WTC11 (cell line): ENCODE results near the gene DHX30. TPM values are rescaled to one million over a fixed set of nuclear protein-coding genes. Genes with fewer than 3 reads are reported as not detected.

Experiments
- ATAC-seq: fragments of 200-7000 bp; cut with Tn5 transposase; 2 replicates; pipeline ENCODE4 v1.10.0; 2021; ENCODE audit warnings: mild to moderate bottlenecking, moderate library complexity
- CTCF ChIA-PET: fragments of 300-600 bp; sonication (Branson Sonifier 250); formaldehyde crosslinking; loops from one replicate; lab custom pipeline; 2021; ENCODE audit warnings: antibody characterized with exemption; lab: Charles Lee
- POLR2A ChIA-PET: fragments of 350-600 bp; sonication (Branson Sonifier 250); formaldehyde crosslinking; loops from one replicate; lab custom pipeline; 2021; ENCODE audit warnings: antibody characterized with exemption; lab: Charles Lee
- DNase-seq: peaks from one replicate; pipeline ENCODE4 v3.0.0; 2021; ENCODE audit warnings: low spot score
- H3K27ac Mint-ChIP-seq: 2 replicates; pipeline ENCODE4 v1.8.0; 2021; ENCODE audit warnings: mixed read lengths
- H3K27me3 Mint-ChIP-seq: 2 replicates; pipeline ENCODE4 v1.8.0; 2021; ENCODE audit warnings: low read depth, mild to moderate bottlenecking, moderate library complexity, mixed read lengths
- H3K36me3 Mint-ChIP-seq: 2 replicates; pipeline ENCODE4 v1.8.0; 2021; ENCODE audit warnings: mixed read lengths
- H3K4me1 Mint-ChIP-seq: 2 replicates; pipeline ENCODE4 v1.8.0; 2022; ENCODE audit warnings: mixed read lengths
- H3K4me3 Mint-ChIP-seq: 2 replicates; pipeline ENCODE4 v1.8.0; 2021; ENCODE audit warnings: mild to moderate bottlenecking, moderate library complexity, mixed read lengths
- H3K9me3 Mint-ChIP-seq: 2 replicates; pipeline ENCODE4 v1.8.0; 2021; ENCODE audit warnings: mixed read lengths
- CREB1 ChIP-seq: sonication (generic); formaldehyde crosslinking; IDR thresholded peaks from 2 replicates; pipeline ENCODE4 v1.8.0; 2023; ENCODE audit warnings: mild to moderate bottlenecking, missing genetic modification reagents
- EMX1 ChIP-seq: fragments of 250-450 bp; sonication (Bioruptor Pico); IDR thresholded peaks from 2 replicates; pipeline ENCODE4 v1.8.0; 2021; ENCODE audit warnings: mild to moderate bottlenecking
- GABPB1 ChIP-seq: sonication (generic); formaldehyde crosslinking; IDR thresholded peaks from 2 replicates; pipeline ENCODE4 v1.8.1; 2023; ENCODE audit warnings: mild to moderate bottlenecking, missing genetic modification reagents
- GRHL2 ChIP-seq: fragments of 250-450 bp; sonication (Bioruptor Pico); IDR thresholded peaks from 2 replicates; pipeline ENCODE4 v1.8.0; 2022; ENCODE audit warnings: mild to moderate bottlenecking, moderate library complexity; ENCODE audit not compliant: insufficient replicate concordance, severe bottlenecking
- GTF2I ChIP-seq: fragments of 250-450 bp; sonication (Bioruptor Pico); conservative IDR thresholded peaks from 2 replicates; pipeline ENCODE4 v1.4.0; 2021; ENCODE audit warnings: mild to moderate bottlenecking
- NR1H2 ChIP-seq: sonication (generic); formaldehyde crosslinking; IDR thresholded peaks from 2 replicates; pipeline ENCODE4 v1.9.0; 2021; ENCODE audit warnings: mild to moderate bottlenecking, moderate library complexity, missing genetic modification reagents
- ZNF121 ChIP-seq: sonication (generic); formaldehyde crosslinking; IDR thresholded peaks from 2 replicates; pipeline ENCODE4 v1.8.0; 2023; ENCODE audit warnings: missing genetic modification reagents
- ZNF671 ChIP-seq: fragments of 250-450 bp; sonication (Bioruptor Pico); IDR thresholded peaks from 2 replicates; pipeline ENCODE4 v1.8.0; 2021; ENCODE audit warnings: mild to moderate bottlenecking
- total RNA-seq: library from RNA; stranded (reverse); gene quantifications from 3 replicates; pipeline ENCODE4 v1.2.3, GENCODE V29; 2021
- TF ChIP-seq, protein P1 (sequence below): fragments of 250-450 bp; sonication (Bioruptor Pico); IDR thresholded peaks from 2 replicates; pipeline ENCODE4 v2.1.2; 2022; ENCODE audit warnings: mild to moderate bottlenecking, moderate library complexity
- TF ChIP-seq, protein P2 (sequence below): sonication (generic); formaldehyde crosslinking; IDR thresholded peaks from 2 replicates; pipeline ENCODE4 v1.8.1; 2023; ENCODE audit warnings: mild to moderate bottlenecking, missing genetic modification reagents
- TF ChIP-seq, protein P3 (sequence below): sonication (generic); formaldehyde crosslinking; IDR thresholded peaks from 2 replicates; pipeline ENCODE4 v1.8.0; 2023; ENCODE audit warnings: missing genetic modification reagents, mild to moderate bottlenecking, borderline replicate concordance
- TF ChIP-seq, protein P4 (sequence below): sonication (generic); formaldehyde crosslinking; IDR thresholded peaks from 2 replicates; pipeline ENCODE4 v1.8.0; 2023; ENCODE audit warnings: mild to moderate bottlenecking, missing genetic modification reagents
- TF ChIP-seq, protein P5 (sequence below): sonication (generic); formaldehyde crosslinking; IDR thresholded peaks from 2 replicates; pipeline ENCODE4 v1.8.1; 2022; ENCODE audit warnings: low read depth, mild to moderate bottlenecking, moderate library complexity, missing genetic modification reagents, borderline replicate concordance
- TF ChIP-seq, protein P6 (sequence below): sonication (generic); formaldehyde crosslinking; IDR thresholded peaks from 2 replicates; pipeline ENCODE4 v1.8.0; 2022; ENCODE audit warnings: mild to moderate bottlenecking, missing genetic modification reagents
- TF ChIP-seq, protein P7 (sequence below): sonication (generic); formaldehyde crosslinking; conservative IDR thresholded peaks from 2 replicates; pipeline ENCODE4 v1.8.1; 2022; ENCODE audit warnings: mild to moderate bottlenecking, missing genetic modification reagents
- TF ChIP-seq, protein P8 (sequence below): sonication (generic); formaldehyde crosslinking; IDR thresholded peaks from 2 replicates; pipeline ENCODE4 v1.8.0; 2022; ENCODE audit warnings: mild to moderate bottlenecking, missing genetic modification reagents
- TF ChIP-seq, protein P9 (sequence below): sonication (generic); formaldehyde crosslinking; IDR thresholded peaks from 2 replicates; pipeline ENCODE4 v1.8.0; 2023; ENCODE audit warnings: missing genetic modification reagents
- TF ChIP-seq, protein P10 (sequence below): fragments of 250-450 bp; sonication (Bioruptor Pico); IDR thresholded peaks from 2 replicates; pipeline ENCODE4 v1.9.0; 2021; ENCODE audit warnings: moderate library complexity, mild to moderate bottlenecking, inconsistent platforms, borderline replicate concordance
- TF ChIP-seq, protein P11 (sequence below): sonication (generic); formaldehyde crosslinking; IDR thresholded peaks from 2 replicates; pipeline ENCODE4 v1.8.1; 2022; ENCODE audit warnings: mild to moderate bottlenecking, moderate library complexity, missing genetic modification reagents

Gene DHX30
- total RNA-seq, 1 experiment from 2014 or later, result 98.1 TPM

DNA sequence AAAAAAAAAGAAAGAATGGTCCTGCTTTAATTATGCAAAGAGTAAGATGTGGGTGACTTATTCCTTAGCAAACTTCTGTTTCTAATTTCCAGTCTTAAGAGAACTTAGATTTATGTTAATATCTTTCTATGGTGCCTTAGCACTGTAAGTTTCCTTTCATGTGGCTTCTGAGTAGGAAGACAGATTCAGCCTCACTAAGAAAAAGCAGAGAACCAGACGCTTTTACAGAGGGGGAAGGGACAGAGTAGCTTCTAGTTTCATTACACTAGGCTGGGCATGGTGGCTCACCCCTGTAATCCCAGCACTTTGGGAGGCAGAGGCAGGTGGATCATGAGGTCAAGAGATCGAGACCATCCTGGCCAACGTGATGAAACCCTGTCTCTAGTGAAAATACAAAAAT, 95.0 kb downstream of the DHX30 start (continued):
- TF ChIP-seq, protein P1, sequence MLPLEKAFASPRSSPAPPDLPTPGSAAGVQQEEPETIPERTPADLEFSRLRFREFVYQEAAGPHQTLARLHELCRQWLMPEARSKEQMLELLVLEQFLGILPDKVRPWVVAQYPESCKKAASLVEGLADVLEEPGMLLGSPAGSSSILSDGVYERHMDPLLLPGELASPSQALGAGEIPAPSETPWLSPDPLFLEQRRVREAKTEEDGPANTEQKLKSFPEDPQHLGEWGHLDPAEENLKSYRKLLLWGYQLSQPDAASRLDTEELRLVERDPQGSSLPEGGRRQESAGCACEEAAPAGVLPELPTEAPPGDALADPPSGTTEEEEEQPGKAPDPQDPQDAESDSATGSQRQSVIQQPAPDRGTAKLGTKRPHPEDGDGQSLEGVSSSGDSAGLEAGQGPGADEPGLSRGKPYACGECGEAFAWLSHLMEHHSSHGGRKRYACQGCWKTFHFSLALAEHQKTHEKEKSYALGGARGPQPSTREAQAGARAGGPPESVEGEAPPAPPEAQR (CRISPR knock-in tag), result no peak
- TF ChIP-seq, protein P2, sequence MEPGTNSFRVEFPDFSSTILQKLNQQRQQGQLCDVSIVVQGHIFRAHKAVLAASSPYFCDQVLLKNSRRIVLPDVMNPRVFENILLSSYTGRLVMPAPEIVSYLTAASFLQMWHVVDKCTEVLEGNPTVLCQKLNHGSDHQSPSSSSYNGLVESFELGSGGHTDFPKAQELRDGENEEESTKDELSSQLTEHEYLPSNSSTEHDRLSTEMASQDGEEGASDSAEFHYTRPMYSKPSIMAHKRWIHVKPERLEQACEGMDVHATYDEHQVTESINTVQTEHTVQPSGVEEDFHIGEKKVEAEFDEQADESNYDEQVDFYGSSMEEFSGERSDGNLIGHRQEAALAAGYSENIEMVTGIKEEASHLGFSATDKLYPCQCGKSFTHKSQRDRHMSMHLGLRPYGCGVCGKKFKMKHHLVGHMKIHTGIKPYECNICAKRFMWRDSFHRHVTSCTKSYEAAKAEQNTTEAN (CRISPR knock-in tag), result no peak
- TF ChIP-seq GTF2I (CRISPR knock-in tag), result no peak
- TF ChIP-seq, all 79 proteins: peak for 0

DNA sequence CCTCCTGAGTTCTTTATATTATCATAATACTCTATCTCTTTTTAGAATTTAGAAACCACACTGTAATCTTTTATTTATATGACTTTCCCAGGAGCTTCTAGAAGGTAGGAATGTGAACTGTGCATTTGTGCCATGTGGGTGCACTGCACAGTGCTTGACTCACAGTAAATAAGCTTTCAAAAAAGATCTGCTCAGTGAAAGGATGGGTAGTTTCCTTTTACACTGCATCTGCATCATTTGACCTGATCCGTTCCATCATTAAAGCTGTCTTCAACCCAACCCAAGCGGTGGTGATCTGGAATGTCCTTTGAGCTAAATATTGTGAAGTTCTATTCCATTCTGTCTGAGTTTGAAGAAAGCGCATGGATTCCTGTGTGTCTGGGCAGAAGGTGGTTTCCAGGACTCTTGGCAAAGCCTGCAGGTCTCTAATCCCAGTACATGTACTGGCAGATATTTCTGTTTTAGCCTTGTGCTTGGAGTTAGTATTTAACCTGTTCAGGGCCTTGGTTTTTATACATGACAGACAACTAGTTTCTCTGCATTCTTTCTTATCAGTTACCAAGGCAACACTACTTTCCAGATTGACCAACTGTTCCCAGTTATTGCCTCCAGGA, 96.7 kb downstream of the DHX30 start:
- POLR2A ChIA-PET, result no interaction called here
- Mint-ChIP-seq H3K27ac (no peak overlapping the region; the same call in 1 of the 2 replicates), H3K4me1 (no peaks in the 10 kb centered on the region), H3K36me3 (peaks cover 11% of the 10 kb centered on the region), H3K27me3 (no peaks in the 10 kb centered on the region), H3K9me3 (no peaks in the 10 kb centered on the region), H3K4me3 (no peak overlapping the region)
- no peak for ATAC-seq
- CTCF ChIA-PET, result interaction anchor here (1.4 to 1.7 kb wide), 2 partner anchors 62 to 259 kb away, joined by 5 to 6 read pairs; no protein-coding TSS in a partner anchor
- DNase-seq, result no peak
- TF ChIP-seq, protein P3, sequence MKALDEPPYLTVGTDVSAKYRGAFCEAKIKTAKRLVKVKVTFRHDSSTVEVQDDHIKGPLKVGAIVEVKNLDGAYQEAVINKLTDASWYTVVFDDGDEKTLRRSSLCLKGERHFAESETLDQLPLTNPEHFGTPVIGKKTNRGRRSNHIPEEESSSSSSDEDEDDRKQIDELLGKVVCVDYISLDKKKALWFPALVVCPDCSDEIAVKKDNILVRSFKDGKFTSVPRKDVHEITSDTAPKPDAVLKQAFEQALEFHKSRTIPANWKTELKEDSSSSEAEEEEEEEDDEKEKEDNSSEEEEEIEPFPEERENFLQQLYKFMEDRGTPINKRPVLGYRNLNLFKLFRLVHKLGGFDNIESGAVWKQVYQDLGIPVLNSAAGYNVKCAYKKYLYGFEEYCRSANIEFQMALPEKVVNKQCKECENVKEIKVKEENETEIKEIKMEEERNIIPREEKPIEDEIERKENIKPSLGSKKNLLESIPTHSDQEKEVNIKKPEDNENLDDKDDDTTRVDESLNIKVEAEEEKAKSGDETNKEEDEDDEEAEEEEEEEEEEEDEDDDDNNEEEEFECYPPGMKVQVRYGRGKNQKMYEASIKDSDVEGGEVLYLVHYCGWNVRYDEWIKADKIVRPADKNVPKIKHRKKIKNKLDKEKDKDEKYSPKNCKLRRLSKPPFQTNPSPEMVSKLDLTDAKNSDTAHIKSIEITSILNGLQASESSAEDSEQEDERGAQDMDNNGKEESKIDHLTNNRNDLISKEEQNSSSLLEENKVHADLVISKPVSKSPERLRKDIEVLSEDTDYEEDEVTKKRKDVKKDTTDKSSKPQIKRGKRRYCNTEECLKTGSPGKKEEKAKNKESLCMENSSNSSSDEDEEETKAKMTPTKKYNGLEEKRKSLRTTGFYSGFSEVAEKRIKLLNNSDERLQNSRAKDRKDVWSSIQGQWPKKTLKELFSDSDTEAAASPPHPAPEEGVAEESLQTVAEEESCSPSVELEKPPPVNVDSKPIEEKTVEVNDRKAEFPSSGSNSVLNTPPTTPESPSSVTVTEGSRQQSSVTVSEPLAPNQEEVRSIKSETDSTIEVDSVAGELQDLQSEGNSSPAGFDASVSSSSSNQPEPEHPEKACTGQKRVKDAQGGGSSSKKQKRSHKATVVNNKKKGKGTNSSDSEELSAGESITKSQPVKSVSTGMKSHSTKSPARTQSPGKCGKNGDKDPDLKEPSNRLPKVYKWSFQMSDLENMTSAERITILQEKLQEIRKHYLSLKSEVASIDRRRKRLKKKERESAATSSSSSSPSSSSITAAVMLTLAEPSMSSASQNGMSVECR, result no peak
- TF ChIP-seq CREB1 (CRISPR knock-in tag), result no peak
- TF ChIP-seq, protein P4, sequence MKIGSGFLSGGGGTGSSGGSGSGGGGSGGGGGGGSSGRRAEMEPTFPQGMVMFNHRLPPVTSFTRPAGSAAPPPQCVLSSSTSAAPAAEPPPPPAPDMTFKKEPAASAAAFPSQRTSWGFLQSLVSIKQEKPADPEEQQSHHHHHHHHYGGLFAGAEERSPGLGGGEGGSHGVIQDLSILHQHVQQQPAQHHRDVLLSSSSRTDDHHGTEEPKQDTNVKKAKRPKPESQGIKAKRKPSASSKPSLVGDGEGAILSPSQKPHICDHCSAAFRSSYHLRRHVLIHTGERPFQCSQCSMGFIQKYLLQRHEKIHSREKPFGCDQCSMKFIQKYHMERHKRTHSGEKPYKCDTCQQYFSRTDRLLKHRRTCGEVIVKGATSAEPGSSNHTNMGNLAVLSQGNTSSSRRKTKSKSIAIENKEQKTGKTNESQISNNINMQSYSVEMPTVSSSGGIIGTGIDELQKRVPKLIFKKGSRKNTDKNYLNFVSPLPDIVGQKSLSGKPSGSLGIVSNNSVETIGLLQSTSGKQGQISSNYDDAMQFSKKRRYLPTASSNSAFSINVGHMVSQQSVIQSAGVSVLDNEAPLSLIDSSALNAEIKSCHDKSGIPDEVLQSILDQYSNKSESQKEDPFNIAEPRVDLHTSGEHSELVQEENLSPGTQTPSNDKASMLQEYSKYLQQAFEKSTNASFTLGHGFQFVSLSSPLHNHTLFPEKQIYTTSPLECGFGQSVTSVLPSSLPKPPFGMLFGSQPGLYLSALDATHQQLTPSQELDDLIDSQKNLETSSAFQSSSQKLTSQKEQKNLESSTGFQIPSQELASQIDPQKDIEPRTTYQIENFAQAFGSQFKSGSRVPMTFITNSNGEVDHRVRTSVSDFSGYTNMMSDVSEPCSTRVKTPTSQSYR (CRISPR knock-in tag), result no peak
- TF ChIP-seq, protein P5, sequence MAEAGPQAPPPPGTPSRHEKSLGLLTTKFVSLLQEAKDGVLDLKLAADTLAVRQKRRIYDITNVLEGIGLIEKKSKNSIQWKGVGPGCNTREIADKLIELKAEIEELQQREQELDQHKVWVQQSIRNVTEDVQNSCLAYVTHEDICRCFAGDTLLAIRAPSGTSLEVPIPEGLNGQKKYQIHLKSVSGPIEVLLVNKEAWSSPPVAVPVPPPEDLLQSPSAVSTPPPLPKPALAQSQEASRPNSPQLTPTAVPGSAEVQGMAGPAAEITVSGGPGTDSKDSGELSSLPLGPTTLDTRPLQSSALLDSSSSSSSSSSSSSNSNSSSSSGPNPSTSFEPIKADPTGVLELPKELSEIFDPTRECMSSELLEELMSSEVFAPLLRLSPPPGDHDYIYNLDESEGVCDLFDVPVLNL (CRISPR knock-in tag), result no peak
- TF ChIP-seq, protein P6, sequence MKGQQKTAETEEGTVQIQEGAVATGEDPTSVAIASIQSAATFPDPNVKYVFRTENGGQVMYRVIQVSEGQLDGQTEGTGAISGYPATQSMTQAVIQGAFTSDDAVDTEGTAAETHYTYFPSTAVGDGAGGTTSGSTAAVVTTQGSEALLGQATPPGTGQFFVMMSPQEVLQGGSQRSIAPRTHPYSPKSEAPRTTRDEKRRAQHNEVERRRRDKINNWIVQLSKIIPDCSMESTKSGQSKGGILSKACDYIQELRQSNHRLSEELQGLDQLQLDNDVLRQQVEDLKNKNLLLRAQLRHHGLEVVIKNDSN, result no peak
- TF ChIP-seq ZNF121 (CRISPR knock-in tag), result no peak
- TF ChIP-seq NR1H2 (CRISPR knock-in tag), result no peak
- TF ChIP-seq ZNF671 (CRISPR knock-in tag), result no peak
- TF ChIP-seq, protein P7, sequence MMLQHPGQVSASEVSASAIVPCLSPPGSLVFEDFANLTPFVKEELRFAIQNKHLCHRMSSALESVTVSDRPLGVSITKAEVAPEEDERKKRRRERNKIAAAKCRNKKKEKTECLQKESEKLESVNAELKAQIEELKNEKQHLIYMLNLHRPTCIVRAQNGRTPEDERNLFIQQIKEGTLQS (CRISPR knock-in tag), result no peak
- TF ChIP-seq, protein P8, sequence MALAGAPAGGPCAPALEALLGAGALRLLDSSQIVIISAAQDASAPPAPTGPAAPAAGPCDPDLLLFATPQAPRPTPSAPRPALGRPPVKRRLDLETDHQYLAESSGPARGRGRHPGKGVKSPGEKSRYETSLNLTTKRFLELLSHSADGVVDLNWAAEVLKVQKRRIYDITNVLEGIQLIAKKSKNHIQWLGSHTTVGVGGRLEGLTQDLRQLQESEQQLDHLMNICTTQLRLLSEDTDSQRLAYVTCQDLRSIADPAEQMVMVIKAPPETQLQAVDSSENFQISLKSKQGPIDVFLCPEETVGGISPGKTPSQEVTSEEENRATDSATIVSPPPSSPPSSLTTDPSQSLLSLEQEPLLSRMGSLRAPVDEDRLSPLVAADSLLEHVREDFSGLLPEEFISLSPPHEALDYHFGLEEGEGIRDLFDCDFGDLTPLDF (CRISPR knock-in tag), result no peak
- TF ChIP-seq GRHL2 (CRISPR knock-in tag), result no peak
- TF ChIP-seq, protein P9, sequence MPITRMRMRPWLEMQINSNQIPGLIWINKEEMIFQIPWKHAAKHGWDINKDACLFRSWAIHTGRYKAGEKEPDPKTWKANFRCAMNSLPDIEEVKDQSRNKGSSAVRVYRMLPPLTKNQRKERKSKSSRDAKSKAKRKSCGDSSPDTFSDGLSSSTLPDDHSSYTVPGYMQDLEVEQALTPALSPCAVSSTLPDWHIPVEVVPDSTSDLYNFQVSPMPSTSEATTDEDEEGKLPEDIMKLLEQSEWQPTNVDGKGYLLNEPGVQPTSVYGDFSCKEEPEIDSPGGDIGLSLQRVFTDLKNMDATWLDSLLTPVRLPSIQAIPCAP (CRISPR knock-in tag), result no peak
- TF ChIP-seq GABPB1 (CRISPR knock-in tag), result no peak
- TF ChIP-seq, protein P10, sequence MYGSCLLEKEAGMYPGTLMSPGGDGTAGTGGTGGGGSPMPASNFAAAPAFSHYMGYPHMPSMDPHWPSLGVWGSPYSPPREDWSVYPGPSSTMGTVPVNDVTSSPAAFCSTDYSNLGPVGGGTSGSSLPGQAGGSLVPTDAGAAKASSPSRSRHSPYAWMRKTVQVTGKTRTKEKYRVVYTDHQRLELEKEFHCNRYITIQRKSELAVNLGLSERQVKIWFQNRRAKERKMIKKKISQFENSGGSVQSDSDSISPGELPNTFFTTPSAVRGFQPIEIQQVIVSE, result no peak
- TF ChIP-seq, protein P11, sequence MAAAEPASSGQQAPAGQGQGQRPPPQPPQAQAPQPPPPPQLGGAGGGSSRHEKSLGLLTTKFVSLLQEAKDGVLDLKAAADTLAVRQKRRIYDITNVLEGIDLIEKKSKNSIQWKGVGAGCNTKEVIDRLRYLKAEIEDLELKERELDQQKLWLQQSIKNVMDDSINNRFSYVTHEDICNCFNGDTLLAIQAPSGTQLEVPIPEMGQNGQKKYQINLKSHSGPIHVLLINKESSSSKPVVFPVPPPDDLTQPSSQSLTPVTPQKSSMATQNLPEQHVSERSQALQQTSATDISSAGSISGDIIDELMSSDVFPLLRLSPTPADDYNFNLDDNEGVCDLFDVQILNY (CRISPR knock-in tag), result no peak
- no peak for TF ChIP-seq EMX1 (CRISPR knock-in tag)
- TF ChIP-seq GTF2I (CRISPR knock-in tag), result no peak
